ENCODE results near the gene RBM33.

GRCh38 chr7:155820788-155821187 is 176.3 kb downstream of the RBM33 start:
- TF ChIP-seq CTCF (IDR thresholded peaks at IDR 0.05; ENCODE audit: low read length) (no peak), EZH2 (IDR thresholded peaks at IDR 0.05; ENCODE audit: borderline replicate concordance, low read length) (no peak)
